HepG2 (cell line): ENCODE measurements around the gene CPNE8.

Experiments used
- CBX2 ChIP-seq, 2 experiments: fragments of 200-600 bp in 1 of 2; sonication (generic); formaldehyde crosslinking in 1 of 2; IDR thresholded peaks; 2 replicates each; pipeline versions ENCODE4 v1.7.0 to v1.8.1; 2018 to 2022; ENCODE audit warnings: low read depth in 2 of 2, low read length in 1 of 2, mild to moderate bottlenecking in 1 of 2, missing genetic modification reagents in 1 of 2
- EP300 ChIP-seq, 3 experiments: sonication (generic) in 1 of 3; formaldehyde crosslinking in 1 of 3; IDR thresholded peaks; 2 replicates each; pipeline versions ENCODE4 v1.5.1 to v1.6.1; 2011 to 2020; ENCODE audit warnings: low read depth in 2 of 3, low read length in 2 of 3, borderline replicate concordance in 1 of 3, improper control_type of control experiment in 1 of 3, mild to moderate bottlenecking in 1 of 3, missing genetic modification reagents in 1 of 3, moderate library complexity in 1 of 3
- GZF1 ChIP-seq: sonication (generic); formaldehyde crosslinking; IDR thresholded peaks from 2 replicates; pipeline ENCODE4 v1.5.1; 2020; ENCODE audit warnings: mild to moderate bottlenecking, missing genetic modification reagents
- POLR2A ChIP-seq, 2 experiments: IDR thresholded peaks; 2 replicates each; pipeline ENCODE4 v1.6.1; 2011; ENCODE audit warnings: low read depth in 2 of 2, low read length in 2 of 2, mild to moderate bottlenecking in 1 of 2, moderate library complexity in 1 of 2; ENCODE audit not compliant: insufficient read depth in 1 of 2
- TBL1XR1 ChIP-seq: fragments of 150-350 bp; IDR thresholded peaks from 2 replicates; pipeline ENCODE4 v1.6.1; 2014; ENCODE audit warnings: borderline replicate concordance, low read length; ENCODE audit not compliant: partially characterized antibody
- YY1 ChIP-seq: IDR thresholded peaks from 2 replicates; pipeline ENCODE4 v1.6.1; 2011; ENCODE audit warnings: low read length, low read depth, moderate library complexity, mild to moderate bottlenecking; ENCODE audit not compliant: insufficient read depth, insufficient replicate concordance
- ZNF660 ChIP-seq: sonication (generic); formaldehyde crosslinking; IDR thresholded peaks from 2 replicates; pipeline ENCODE4 v1.5.1; 2020; ENCODE audit warnings: mild to moderate bottlenecking, low read depth, missing genetic modification reagents, borderline replicate concordance
- TF ChIP-seq, protein P1 (sequence below): sonication (generic); formaldehyde crosslinking; IDR thresholded peaks from 2 replicates; pipeline ENCODE4 v1.5.0; 2020; ENCODE audit warnings: mild to moderate bottlenecking, missing genetic modification reagents, moderate library complexity
- TF ChIP-seq, protein P2 (sequence below): sonication (generic); formaldehyde crosslinking; IDR thresholded peaks from 2 replicates; pipeline ENCODE4 v1.4.0; 2020; ENCODE audit warnings: mild to moderate bottlenecking, missing genetic modification reagents

DNA sequence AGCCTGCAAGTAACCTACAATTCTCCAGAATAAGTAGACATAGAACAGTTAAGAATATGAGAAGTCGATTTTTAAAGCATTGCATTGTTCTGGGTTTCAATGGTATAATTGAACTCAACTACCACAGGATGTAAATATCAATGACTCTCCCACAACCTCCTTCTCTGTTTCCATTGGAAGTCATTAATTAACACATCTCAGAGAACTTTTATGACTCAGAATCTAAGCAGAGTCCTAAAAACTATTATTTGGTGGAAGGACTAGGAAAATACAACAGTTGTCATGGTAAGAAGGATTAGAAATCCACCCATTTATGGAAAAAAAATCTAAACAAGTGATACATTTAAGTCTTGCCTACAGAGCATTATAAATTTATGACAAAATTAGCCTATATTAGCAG lies 21.1 kb upstream of the CPNE8 start:
- TF ChIP-seq, protein P1, sequence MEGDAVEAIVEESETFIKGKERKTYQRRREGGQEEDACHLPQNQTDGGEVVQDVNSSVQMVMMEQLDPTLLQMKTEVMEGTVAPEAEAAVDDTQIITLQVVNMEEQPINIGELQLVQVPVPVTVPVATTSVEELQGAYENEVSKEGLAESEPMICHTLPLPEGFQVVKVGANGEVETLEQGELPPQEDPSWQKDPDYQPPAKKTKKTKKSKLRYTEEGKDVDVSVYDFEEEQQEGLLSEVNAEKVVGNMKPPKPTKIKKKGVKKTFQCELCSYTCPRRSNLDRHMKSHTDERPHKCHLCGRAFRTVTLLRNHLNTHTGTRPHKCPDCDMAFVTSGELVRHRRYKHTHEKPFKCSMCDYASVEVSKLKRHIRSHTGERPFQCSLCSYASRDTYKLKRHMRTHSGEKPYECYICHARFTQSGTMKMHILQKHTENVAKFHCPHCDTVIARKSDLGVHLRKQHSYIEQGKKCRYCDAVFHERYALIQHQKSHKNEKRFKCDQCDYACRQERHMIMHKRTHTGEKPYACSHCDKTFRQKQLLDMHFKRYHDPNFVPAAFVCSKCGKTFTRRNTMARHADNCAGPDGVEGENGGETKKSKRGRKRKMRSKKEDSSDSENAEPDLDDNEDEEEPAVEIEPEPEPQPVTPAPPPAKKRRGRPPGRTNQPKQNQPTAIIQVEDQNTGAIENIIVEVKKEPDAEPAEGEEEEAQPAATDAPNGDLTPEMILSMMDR (CRISPR knock-in tag): no peak
- no peak for TF ChIP-seq YY1
- TF ChIP-seq POLR2A (IDR thresholded peaks at IDR 0.05; ENCODE audit: insufficient read depth in 1 of 2, low read depth in 2 of 2, low read length in 2 of 2): no peak
- TF ChIP-seq, protein P2, sequence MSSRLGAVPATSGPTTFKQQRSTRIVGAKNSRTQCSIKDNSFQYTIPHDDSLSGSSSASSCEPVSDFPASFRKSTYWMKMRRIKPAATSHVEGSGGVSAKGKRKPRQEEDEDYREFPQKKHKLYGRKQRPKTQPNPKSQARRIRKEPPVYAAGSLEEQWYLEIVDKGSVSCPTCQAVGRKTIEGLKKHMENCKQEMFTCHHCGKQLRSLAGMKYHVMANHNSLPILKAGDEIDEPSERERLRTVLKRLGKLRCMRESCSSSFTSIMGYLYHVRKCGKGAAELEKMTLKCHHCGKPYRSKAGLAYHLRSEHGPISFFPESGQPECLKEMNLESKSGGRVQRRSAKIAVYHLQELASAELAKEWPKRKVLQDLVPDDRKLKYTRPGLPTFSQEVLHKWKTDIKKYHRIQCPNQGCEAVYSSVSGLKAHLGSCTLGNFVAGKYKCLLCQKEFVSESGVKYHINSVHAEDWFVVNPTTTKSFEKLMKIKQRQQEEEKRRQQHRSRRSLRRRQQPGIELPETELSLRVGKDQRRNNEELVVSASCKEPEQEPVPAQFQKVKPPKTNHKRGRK (CRISPR knock-in tag): no peak
- no peak for TF ChIP-seq ZNF660 (CRISPR knock-in tag)
- TF ChIP-seq TBL1XR1: no peak
- no peak for TF ChIP-seq GZF1 (CRISPR knock-in tag)
- TF ChIP-seq EP300 (IDR thresholded peaks at IDR 0.05; ENCODE audit: low read depth in 2 of 2, low read length in 2 of 2): no peak
- TF ChIP-seq EP300 (CRISPR knock-in tag; IDR thresholded peaks at IDR 0.05; ENCODE audit: borderline replicate concordance): no peak
- no peak for TF ChIP-seq CBX2 (IDR thresholded peaks at IDR 0.05; ENCODE audit: low read depth, low read length)
- no peak for TF ChIP-seq CBX2 (CRISPR knock-in tag; IDR thresholded peaks at IDR 0.05; ENCODE audit: low read depth)
